Loucy (cell line): Measurements from ENCODE around the gene IGSF8.

Experiments used
- H2AFZ ChIP-seq: fragments of 200-600 bp; sonication (generic); 2 replicates; pipeline ENCODE4 v1.6.0; 2016; ENCODE audit warnings: antibody characterized with exemption, mild to moderate bottlenecking, low read length, moderate library complexity
- H3F3A ChIP-seq: fragments of 200-600 bp; 2 replicates; pipeline ENCODE4 v1.6.0; 2016; ENCODE audit warnings: antibody characterized with exemption, low read depth, mild to moderate bottlenecking
- H3K27me3 ChIP-seq: fragments of 200-600 bp; sonication (generic); 2 replicates; pipeline ENCODE4 v1.6.1; 2014; ENCODE audit warnings: low read length, mild to moderate bottlenecking; ENCODE audit not compliant: insufficient read depth, poor library complexity, severe bottlenecking
- H3K36me3 ChIP-seq: fragments of 200-600 bp; sonication (generic); 2 replicates; pipeline ENCODE4 v1.6.1; 2016; ENCODE audit warnings: low read length; ENCODE audit not compliant: insufficient read depth
- H3K4me1 ChIP-seq: fragments of 200-600 bp; sonication (generic); 2 replicates; pipeline ENCODE4 v1.5.1; 2014; ENCODE audit warnings: low read length, mild to moderate bottlenecking; ENCODE audit not compliant: insufficient read depth, poor library complexity, severe bottlenecking
- H3K4me2 ChIP-seq: fragments of 200-600 bp; sonication (generic); 2 replicates; pipeline ENCODE4 v1.6.0; 2014; ENCODE audit warnings: antibody characterized with exemption, low read length, low read depth, mild to moderate bottlenecking; ENCODE audit not compliant: poor library complexity, severe bottlenecking
- H3K4me3 ChIP-seq: fragments of 200-600 bp; sonication (generic); 2 replicates; pipeline ENCODE4 v1.5.1; 2014; ENCODE audit warnings: low read length, mild to moderate bottlenecking, mixed read lengths; ENCODE audit not compliant: poor library complexity, severe bottlenecking
- H3K79me2 ChIP-seq: fragments of 200-600 bp; sonication (generic); 2 replicates; pipeline ENCODE4 v1.6.1; 2014; ENCODE audit warnings: low read length; ENCODE audit not compliant: insufficient read depth
- H3K9ac ChIP-seq: fragments of 200-600 bp; sonication (generic); 2 replicates; pipeline ENCODE4 v1.6.0; 2014; ENCODE audit warnings: mild to moderate bottlenecking, low read depth, low read length, moderate library complexity; ENCODE audit not compliant: poor library complexity, severe bottlenecking
- H3K9me2 ChIP-seq: fragments of 200-600 bp; sonication (generic); replicated peaks from 2 replicates; pipeline ENCODE4 v1.6.1; 2016; ENCODE audit warnings: low read depth, low read length, mixed read lengths
- H3K9me3 ChIP-seq: fragments of 200-600 bp; sonication (generic); 2 replicates; pipeline ENCODE4 v1.6.1; 2014; ENCODE audit warnings: mild to moderate bottlenecking, antibody characterized with exemption, low read length, low read depth; ENCODE audit not compliant: insufficient read depth
- H4K20me1 ChIP-seq: fragments of 200-600 bp; sonication (generic); 2 replicates; pipeline ENCODE4 v1.6.0; 2014; ENCODE audit warnings: antibody characterized with exemption, low read length, mild to moderate bottlenecking; ENCODE audit not compliant: insufficient read depth, poor library complexity, severe bottlenecking
- CTCF ChIP-seq: fragments of 200-600 bp; sonication (generic); conservative IDR thresholded peaks from 2 replicates; pipeline ENCODE4 v1.5.1; 2014; ENCODE audit warnings: mild to moderate bottlenecking, antibody characterized with exemption, low read length
- EZH2phosphoT487 ChIP-seq: fragments of 200-600 bp; IDR thresholded peaks from 2 replicates; pipeline ENCODE4 v1.6.1; 2018; ENCODE audit warnings: antibody characterized with exemption, mild to moderate bottlenecking, moderate library complexity, borderline replicate concordance

IGSF8 gene

GRCh38 chr1:160097911-160098851 is at the start of gene IGSF8:
Gene IGSF8 (minus strand): TSS chr1:160098619. CDS start chr1:160098472, 147 bp downstream.
- H3K4me1 ChIP-seq, result peaks cover 28% of the 10 kb centered on the region
- peaks cover 18% of the 10 kb centered on the region; the same call in 1 of the 2 replicates for H3K79me2 ChIP-seq
- no peaks in the 10 kb centered on the region for H3F3A ChIP-seq
- H4K20me1 ChIP-seq, result no peaks in the 10 kb centered on the region
- no peaks in the 10 kb centered on the region for H3K27me3 ChIP-seq
- H3K9me3 ChIP-seq, result no peaks in the 10 kb centered on the region
- H3K4me3 ChIP-seq, result peak within 1 kb of the TSS; percentile 83
- no peaks in the 10 kb centered on the region for H3K9me2 ChIP-seq
- H3K4me2 ChIP-seq, result peak within 1 kb of the TSS; percentile 93
- peak within 1 kb of the TSS; percentile 91 for H2AFZ ChIP-seq
- H3K9ac ChIP-seq, result peak within 1 kb of the TSS; percentile 84
- H3K36me3 ChIP-seq, result no peaks in the 10 kb centered on the region
- no peak for TF ChIP-seq EZH2phosphoT487

GRCh38 chr1:160148121-160148520 is 49.7 kb upstream of the IGSF8 start:
- TF ChIP-seq EZH2phosphoT487, result no peak
- TF ChIP-seq CTCF, result no peak
- Histone ChIP-seq H3K4me1 (no peaks in the 10 kb centered on the region), H3K9ac (no peak overlapping the region), H3K9me2 (no peaks in the 10 kb centered on the region), H3K36me3 (no peaks in the 10 kb centered on the region), H3K9me3 (no peaks in the 10 kb centered on the region), H3K79me2 (no peaks in the 10 kb centered on the region), H3F3A (no peaks in the 10 kb centered on the region), H3K4me3 (no peak overlapping the region), H2AFZ (no peak overlapping the region), H3K27me3 (no peaks in the 10 kb centered on the region), H4K20me1 (no peaks in the 10 kb centered on the region), H3K4me2 (no peak overlapping the region)

DNA sequence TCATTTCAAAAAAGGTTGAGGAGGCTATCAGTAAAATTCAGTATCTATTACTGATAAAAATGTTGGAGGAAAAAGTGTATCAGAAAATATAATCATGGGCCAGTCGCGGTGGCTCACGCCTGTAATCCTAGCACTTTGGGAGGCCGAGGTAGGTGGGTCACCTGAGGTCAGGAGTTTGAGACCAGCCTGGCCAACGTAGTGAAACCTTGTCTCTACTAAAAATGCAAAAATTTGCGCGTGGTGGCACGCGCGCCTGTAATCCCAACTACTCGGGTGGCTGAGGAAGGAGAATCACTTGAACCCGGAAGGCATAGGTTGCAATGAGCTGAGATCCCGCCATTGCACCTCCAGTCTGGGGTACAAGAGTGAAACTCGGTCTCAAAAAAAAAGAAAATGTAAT is 47.7 kb upstream of the IGSF8 start:
- no peak overlapping the region for H3K4me2 ChIP-seq
- no peaks in the 10 kb centered on the region for H3F3A ChIP-seq
- TF ChIP-seq CTCF, result no peak
- no peak for TF ChIP-seq EZH2phosphoT487
- H4K20me1 ChIP-seq, result no peaks in the 10 kb centered on the region
- no peak overlapping the region for H3K4me3 ChIP-seq
- H3K9ac ChIP-seq, result no peak overlapping the region
- no peaks in the 10 kb centered on the region for H3K79me2 ChIP-seq
- no peaks in the 10 kb centered on the region for H3K9me3 ChIP-seq
- no peaks in the 10 kb centered on the region for H3K27me3 ChIP-seq
- no peaks in the 10 kb centered on the region for H3K36me3 ChIP-seq
- no peak overlapping the region for H2AFZ ChIP-seq
- no peaks in the 10 kb centered on the region for H3K4me1 ChIP-seq
- H3K9me2 ChIP-seq, result no peaks in the 10 kb centered on the region
